ENCODE measurements around the gene GSN. TPM values are rescaled to one million over a fixed set of nuclear protein-coding genes. Genes with fewer than 3 reads are reported as not detected.

GSN gene
- total RNA-seq, 2 donors from 2014 or later, result 328 to 753 TPM

DNA sequence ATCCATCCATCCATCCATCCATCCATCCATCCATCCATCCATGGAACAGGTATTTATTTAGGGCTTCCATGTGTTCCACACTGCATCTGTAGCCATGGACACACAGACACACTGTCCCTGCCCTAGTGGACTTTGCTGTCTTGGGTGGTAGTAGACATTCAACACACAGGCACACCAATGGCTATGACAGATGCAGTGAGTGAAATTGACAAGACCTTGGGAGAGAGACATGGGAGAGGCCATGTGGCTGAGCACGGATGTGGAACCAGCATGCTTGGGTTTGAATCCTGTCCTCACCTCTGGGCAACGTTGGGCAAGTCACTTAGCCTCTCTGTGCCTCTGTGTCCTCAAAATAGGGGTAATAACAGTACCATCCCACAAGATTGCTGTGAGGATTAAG lies 56.8 kb downstream of the GSN start:
- intact Hi-C loops (cut with DNase I), result no loop called here
- WGBS, 2 donors, result 84 to 88% methylated on average over 2 of the region's 2 CpGs
- H3K4me1 ChIP-seq, result peaks cover 24% of the 10 kb centered on the region

DNA sequence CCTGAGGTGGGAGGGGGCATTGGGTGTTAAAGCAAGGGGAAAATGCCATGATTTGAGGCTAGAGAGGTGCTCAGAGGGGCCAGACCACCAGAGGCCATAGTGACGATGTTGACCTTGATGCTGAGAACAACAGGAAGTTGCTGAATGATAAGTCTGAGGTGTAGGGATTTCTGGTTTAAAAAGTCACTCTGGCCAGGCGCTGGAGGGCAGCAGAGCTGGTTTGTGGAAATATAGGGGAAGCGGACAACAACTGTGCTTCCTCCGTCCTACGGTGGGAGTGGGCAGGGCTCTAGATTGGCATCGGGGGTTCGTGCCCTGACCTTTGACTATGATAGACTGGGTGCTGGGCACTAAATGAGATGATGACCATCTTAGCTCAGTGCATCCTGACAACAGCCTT lies 57.4 kb downstream of the GSN start:
- intact Hi-C loops (cut with DNase I), result no loop called here
- Histone ChIP-seq H3K9me3 (no peaks in the 10 kb centered on the region), H3K4me1 (peaks cover 23% of the 10 kb centered on the region), H3K36me3 (replicated peaks in 1 of 2; ENCODE audit: insufficient read depth in 1 of 2, low read depth in 2 of 2) (peaks cover 0 to 2% of the 10 kb centered on the region in 2 donors), H3K4me3 (no peak overlapping the region), H3K27me3 (no peaks in the 10 kb centered on the region), H3K27ac (peak overlapping the region in 3 of 4 donors; percentile 31 to 62 (median 37))
- DNase-seq, result no peak
- no peak for ATAC-seq
- 83 to 86% methylated on average over 7 of the region's 7 CpGs for WGBS, 2 donors
- TF ChIP-seq, protein P1, sequence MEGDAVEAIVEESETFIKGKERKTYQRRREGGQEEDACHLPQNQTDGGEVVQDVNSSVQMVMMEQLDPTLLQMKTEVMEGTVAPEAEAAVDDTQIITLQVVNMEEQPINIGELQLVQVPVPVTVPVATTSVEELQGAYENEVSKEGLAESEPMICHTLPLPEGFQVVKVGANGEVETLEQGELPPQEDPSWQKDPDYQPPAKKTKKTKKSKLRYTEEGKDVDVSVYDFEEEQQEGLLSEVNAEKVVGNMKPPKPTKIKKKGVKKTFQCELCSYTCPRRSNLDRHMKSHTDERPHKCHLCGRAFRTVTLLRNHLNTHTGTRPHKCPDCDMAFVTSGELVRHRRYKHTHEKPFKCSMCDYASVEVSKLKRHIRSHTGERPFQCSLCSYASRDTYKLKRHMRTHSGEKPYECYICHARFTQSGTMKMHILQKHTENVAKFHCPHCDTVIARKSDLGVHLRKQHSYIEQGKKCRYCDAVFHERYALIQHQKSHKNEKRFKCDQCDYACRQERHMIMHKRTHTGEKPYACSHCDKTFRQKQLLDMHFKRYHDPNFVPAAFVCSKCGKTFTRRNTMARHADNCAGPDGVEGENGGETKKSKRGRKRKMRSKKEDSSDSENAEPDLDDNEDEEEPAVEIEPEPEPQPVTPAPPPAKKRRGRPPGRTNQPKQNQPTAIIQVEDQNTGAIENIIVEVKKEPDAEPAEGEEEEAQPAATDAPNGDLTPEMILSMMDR (IDR thresholded peaks at IDR 0.05), result no peak
- TF ChIP-seq POLR2A (IDR thresholded peaks at IDR 0.05), result no peak

More for the DNA sequence above, 56.8 kb downstream of the GSN start:
- ATAC-seq (no peak), DNase-seq (no peak)
- H3K27me3 ChIP-seq, result no peaks in the 10 kb centered on the region
- no peak overlapping the region for H3K4me3 ChIP-seq
- TF ChIP-seq, protein P1 (IDR thresholded peaks at IDR 0.05), result no peak
- H3K9me3 ChIP-seq, result no peaks in the 10 kb centered on the region
- H3K27ac ChIP-seq, result peak overlapping the region in 3 of 4 donors; percentile 20 to 62 (median 37)
- H3K36me3 ChIP-seq (replicated peaks in 1 of 2; ENCODE audit: insufficient read depth in 1 of 2, low read depth in 2 of 2), result no peaks in the 10 kb centered on the region

DNA sequence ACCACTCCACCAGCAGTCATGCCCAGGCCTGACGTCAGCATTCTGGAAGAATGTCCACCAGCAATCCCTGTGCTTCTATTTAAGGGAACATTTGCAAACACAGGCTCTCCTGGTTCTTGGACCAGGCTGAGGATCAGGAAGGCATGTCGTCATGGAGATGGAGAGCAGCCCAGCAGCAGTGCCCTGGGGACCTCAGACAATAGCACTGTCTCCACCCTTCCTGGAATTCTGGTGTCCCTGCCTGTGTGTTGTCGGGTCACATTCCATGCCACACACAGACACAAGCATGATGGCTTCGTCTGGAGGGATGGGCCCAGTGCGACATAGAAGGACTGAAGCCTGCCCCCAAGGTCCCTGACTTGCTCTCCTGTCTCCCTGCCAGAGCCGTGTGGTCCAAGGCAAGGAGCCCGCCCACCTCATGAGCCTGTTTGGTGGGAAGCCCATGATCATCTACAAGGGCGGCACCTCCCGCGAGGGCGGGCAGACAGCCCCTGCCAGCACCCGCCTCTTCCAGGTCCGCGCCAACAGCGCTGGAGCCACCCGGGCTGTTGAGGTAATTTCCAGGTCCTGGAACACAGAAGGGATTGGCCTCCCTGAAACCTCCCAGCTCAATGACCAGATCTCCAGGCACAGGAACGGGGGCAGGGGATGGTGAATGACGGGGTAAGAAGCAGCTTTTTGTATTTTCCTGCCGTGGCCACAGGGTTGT lies 58.3 kb downstream of the GSN start:
- WGBS, 2 donors, result 89 to 92% methylated on average over 16 to 19 of the region's 19 CpGs
- Histone ChIP-seq H3K4me1 (peaks cover 16% of the 10 kb centered on the region), H3K27me3 (no peaks in the 10 kb centered on the region), H3K4me3 (no peak overlapping the region), H3K36me3 (replicated peaks in 1 of 2; ENCODE audit: insufficient read depth in 1 of 2, low read depth in 2 of 2) (peaks cover 0 to 2% of the 10 kb centered on the region in 2 donors), H3K27ac (peak overlapping the region; percentile 4 to 62 (median 8)), H3K9me3 (no peaks in the 10 kb centered on the region)
- intact Hi-C loops (cut with DNase I), result no loop called here
- no peak for TF ChIP-seq POLR2A (IDR thresholded peaks at IDR 0.05)
- TF ChIP-seq, protein P1 (IDR thresholded peaks at IDR 0.05), result no peak
- ATAC-seq (peak; percentile 53), DNase-seq (peak; percentile 38 to 57 (median 51))

DNA sequence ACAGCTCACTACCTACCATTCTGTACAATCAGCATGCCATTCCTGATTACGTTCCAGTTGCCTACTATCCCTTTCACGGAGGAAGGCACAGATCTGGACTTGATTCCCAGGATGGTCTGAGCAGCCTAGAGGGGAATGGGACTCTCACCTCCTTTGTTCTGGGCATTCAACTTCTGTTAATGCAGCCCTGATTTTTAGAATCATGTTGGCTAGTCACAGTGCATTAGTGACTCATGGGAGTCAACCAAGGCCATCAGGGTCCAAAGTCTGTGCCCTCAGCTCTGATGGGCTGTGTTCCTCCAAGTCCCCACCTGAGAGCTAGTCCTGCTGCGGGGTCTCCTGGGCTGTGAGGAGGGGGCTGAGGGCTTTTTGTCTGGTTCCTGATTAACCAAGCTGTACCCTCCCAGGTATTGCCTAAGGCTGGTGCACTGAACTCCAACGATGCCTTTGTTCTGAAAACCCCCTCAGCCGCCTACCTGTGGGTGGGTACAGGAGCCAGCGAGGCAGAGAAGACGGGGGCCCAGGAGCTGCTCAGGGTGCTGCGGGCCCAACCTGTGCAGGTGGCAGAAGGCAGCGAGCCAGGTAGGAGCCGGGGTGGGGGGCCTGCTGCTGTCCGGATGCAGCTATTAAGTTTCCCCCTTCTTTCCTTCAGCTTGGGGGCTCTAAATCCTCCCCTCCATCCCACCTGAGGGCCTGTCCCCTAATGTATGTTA lies 59.1 kb downstream of the GSN start:
- Histone ChIP-seq H3K9me3 (no peaks in the 10 kb centered on the region), H3K27me3 (no peaks in the 10 kb centered on the region), H3K36me3 (replicated peaks in 1 of 2; ENCODE audit: insufficient read depth in 1 of 2, low read depth in 2 of 2) (peaks cover 0 to 2% of the 10 kb centered on the region in 2 donors), H3K4me3 (no peak overlapping the region), H3K27ac (peak overlapping the region; percentile 4 to 62 (median 8)), H3K4me1 (peaks cover 13% of the 10 kb centered on the region)
- WGBS, 2 donors, result 90 to 98% methylated on average over 9 to 11 of the region's 11 CpGs
- TF ChIP-seq, protein P1 (IDR thresholded peaks at IDR 0.05), result no peak
- intact Hi-C loops (cut with DNase I), result no loop called here
- DNase-seq, result no peak
- no peak for ATAC-seq
